ENCODE data around the gene GRK5. TPM values are rescaled to one million over a fixed set of nuclear protein-coding genes. Genes with fewer than 3 reads are reported as not detected.
A peak's percentile ranks its signal among the peaks of the same experiment; 100 is the strongest.

Gene GRK5
- total RNA-seq, 4 donors from 2014 or later = 6.0 to 111 (median 9.5) TPM

DNA sequence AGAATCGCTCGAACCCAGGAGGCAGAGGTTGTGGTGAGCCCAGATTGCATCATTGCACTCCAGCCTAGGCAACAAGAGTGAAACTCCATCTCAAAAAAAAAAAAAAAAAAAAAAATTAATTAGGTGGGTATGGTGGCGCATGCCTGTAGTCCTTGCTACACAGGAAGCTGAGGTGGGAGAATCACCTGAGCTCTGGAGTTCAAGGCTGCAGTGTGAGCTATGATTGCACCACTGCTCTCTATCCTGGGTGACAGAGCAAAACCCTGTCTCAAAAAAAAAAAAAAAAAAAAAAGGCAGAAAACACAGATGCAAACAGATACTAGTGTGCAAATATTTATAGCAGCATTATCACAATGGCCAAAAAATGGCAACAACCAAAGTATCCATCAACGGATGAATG lies 200.7 kb downstream of the GRK5 start:
- no peaks in the 10 kb centered on the region for H3K9me3 ChIP-seq
- no peaks in the 10 kb centered on the region for H3K27me3 ChIP-seq
- 88 to 92% methylated on average over 1 to 4 of the region's 4 CpGs for WGBS, 2 donors (ENCODE audit: low coverage in 1 of 2)
- no peaks in the 10 kb centered on the region for H3K36me3 ChIP-seq
- DNase-seq = no peak
- peak overlapping the region; percentile 60 to 74 (median 68) for H3K27ac ChIP-seq
- H3K4me1 ChIP-seq = peaks cover 3 to 17% (median 11%) of the 10 kb centered on the region in 4 donors
- no peak for TF ChIP-seq POLR2AphosphoS5 (IDR thresholded peaks at IDR 0.05)
- TF ChIP-seq EP300 (IDR thresholded peaks at IDR 0.05; ENCODE audit: low read depth) = no peak
- no peak for TF ChIP-seq POLR2A (IDR thresholded peaks at IDR 0.05)
- TF ChIP-seq, protein P1, sequence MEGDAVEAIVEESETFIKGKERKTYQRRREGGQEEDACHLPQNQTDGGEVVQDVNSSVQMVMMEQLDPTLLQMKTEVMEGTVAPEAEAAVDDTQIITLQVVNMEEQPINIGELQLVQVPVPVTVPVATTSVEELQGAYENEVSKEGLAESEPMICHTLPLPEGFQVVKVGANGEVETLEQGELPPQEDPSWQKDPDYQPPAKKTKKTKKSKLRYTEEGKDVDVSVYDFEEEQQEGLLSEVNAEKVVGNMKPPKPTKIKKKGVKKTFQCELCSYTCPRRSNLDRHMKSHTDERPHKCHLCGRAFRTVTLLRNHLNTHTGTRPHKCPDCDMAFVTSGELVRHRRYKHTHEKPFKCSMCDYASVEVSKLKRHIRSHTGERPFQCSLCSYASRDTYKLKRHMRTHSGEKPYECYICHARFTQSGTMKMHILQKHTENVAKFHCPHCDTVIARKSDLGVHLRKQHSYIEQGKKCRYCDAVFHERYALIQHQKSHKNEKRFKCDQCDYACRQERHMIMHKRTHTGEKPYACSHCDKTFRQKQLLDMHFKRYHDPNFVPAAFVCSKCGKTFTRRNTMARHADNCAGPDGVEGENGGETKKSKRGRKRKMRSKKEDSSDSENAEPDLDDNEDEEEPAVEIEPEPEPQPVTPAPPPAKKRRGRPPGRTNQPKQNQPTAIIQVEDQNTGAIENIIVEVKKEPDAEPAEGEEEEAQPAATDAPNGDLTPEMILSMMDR (IDR thresholded peaks at IDR 0.05) = no peak
- in situ Hi-C loops (cut with MboI; ENCODE audit: low pct_ligation_motif_present in 1 of 4, low pct_unique_long_range_greater_than_20kb in 1 of 4, low sequenced_read_pairs in 3 of 4) = no loop called here
- intact Hi-C loops (cut with DNase I; ENCODE audit: low total_unique reads) = no loop called here
- no peak overlapping the region for H3K4me3 ChIP-seq

DNA sequence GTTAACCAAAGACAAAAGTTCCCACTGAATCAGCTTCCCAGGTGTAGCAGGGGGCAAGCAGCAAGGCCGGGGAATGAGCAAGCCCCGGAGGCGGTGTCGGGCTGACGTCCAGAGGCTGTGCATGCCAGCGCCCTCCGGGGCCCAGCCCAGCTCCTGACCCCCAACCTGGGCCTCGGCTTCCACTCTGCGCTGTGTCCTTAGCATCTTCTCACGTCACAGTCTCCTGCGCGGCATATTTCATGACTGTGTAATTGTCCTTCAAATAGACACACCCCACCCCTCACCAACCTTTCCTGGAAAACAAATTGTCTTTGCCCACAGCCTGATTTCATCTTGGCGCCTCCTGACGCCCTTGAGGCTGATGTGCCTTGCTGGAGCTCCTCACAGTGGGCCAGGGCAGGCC lies 201.6 kb downstream of the GRK5 start:
- in situ Hi-C loops (cut with MboI; ENCODE audit: low pct_ligation_motif_present in 1 of 4, low pct_unique_long_range_greater_than_20kb in 1 of 4, low sequenced_read_pairs in 3 of 4) (no loop called here), intact Hi-C loops (cut with DNase I; ENCODE audit: low total_unique reads) (no loop called here)
- WGBS, 2 donors (ENCODE audit: low coverage in 1 of 2) = 79% methylated on average over 14 of the region's 14 CpGs; no CpG with 5 or more reads in 1 of the 2 donors
- Histone ChIP-seq H3K27me3 (no peaks in the 10 kb centered on the region), H3K4me3 (no peak overlapping the region), H3K36me3 (no peaks in the 10 kb centered on the region), H3K9me3 (no peaks in the 10 kb centered on the region), H3K4me1 (peaks cover 9 to 20% (median 17%) of the 10 kb centered on the region in 4 donors), H3K27ac (peak overlapping the region; percentile 60 to 74 (median 68))
- TF ChIP-seq POLR2AphosphoS5 (IDR thresholded peaks at IDR 0.05) = no peak
- TF ChIP-seq EP300 (IDR thresholded peaks at IDR 0.05; ENCODE audit: low read depth) = no peak
- no peak for TF ChIP-seq POLR2A (IDR thresholded peaks at IDR 0.05)
- TF ChIP-seq, protein P1 (IDR thresholded peaks at IDR 0.05) = no peak
- no peak for DNase-seq

DNA sequence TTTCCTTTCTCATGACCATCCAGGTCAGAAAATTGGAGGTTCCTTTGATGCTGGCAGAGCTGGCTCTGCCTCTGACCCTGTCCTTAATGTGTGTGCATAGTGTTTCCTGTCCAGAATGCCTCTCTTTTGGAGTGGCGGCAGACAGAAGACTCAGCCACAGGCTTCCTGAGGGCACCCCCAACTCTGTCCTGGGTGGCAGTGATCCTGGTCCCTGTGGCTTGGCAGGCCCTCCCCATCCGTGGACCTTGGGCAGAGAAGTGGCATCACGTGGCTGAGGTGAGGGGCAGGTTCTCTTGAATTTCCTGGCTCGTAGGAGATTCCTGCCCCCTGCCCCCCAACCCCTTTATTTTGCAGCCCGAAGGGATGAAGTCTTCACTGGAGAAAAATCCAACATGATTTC lies 202.0 kb downstream of the GRK5 start:
- H3K36me3 ChIP-seq = no peaks in the 10 kb centered on the region
- peak overlapping the region; percentile 60 to 74 (median 68) for H3K27ac ChIP-seq
- intact Hi-C loops (cut with DNase I; ENCODE audit: low total_unique reads) (no loop called here), in situ Hi-C loops (cut with MboI; ENCODE audit: low pct_ligation_motif_present in 1 of 4, low pct_unique_long_range_greater_than_20kb in 1 of 4, low sequenced_read_pairs in 3 of 4) (no loop called here)
- no peak overlapping the region for H3K4me3 ChIP-seq
- H3K9me3 ChIP-seq = no peaks in the 10 kb centered on the region
- DNase-seq = no peak
- peaks cover 9 to 20% (median 17%) of the 10 kb centered on the region in 4 donors for H3K4me1 ChIP-seq
- TF ChIP-seq EP300 (IDR thresholded peaks at IDR 0.05; ENCODE audit: low read depth) = no peak
- no peak for TF ChIP-seq POLR2A (IDR thresholded peaks at IDR 0.05)
- TF ChIP-seq, protein P1 (IDR thresholded peaks at IDR 0.05) = no peak
- no peak for TF ChIP-seq POLR2AphosphoS5 (IDR thresholded peaks at IDR 0.05)
- H3K27me3 ChIP-seq = no peaks in the 10 kb centered on the region
- WGBS, 2 donors (ENCODE audit: low coverage in 1 of 2) = 80% methylated on average over 5 of the region's 5 CpGs; no CpG with 5 or more reads in 1 of the 2 donors

DNA sequence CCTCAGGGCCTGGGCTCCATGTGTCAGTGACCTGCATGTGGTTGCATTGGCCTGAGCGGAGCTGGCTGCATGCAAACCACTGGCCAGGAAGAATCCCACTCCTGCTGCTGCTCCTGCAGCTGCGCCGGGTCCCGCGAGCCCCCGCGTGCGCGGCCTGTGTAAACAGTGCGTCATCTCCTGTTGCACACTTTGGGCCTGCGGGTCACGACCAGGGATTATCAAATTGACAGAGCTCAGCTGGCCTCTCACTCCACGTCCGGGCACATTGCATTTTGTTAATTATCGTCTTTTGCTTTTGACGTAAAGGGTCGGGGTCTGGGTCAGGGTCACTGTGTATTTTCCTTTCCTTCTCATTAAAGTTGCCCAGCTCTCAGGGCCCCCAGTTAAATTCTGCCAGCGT lies 202.5 kb downstream of the GRK5 start:
- Histone ChIP-seq H3K9me3 (no peaks in the 10 kb centered on the region), H3K27me3 (no peaks in the 10 kb centered on the region), H3K4me1 (peaks cover 9 to 20% (median 17%) of the 10 kb centered on the region in 4 donors), H3K27ac (peak overlapping the region; percentile 60 to 75 (median 74)), H3K4me3 (no peak overlapping the region), H3K36me3 (no peaks in the 10 kb centered on the region)
- no peak for TF ChIP-seq POLR2A (IDR thresholded peaks at IDR 0.05)
- TF ChIP-seq, protein P1 (IDR thresholded peaks at IDR 0.05) = no peak
- TF ChIP-seq EP300 (IDR thresholded peaks at IDR 0.05; ENCODE audit: low read depth) = no peak
- TF ChIP-seq POLR2AphosphoS5 (IDR thresholded peaks at IDR 0.05) = peak; percentile 44 to 78 (median 72)
- in situ Hi-C loops (cut with MboI; ENCODE audit: low pct_ligation_motif_present in 1 of 4, low pct_unique_long_range_greater_than_20kb in 1 of 4, low sequenced_read_pairs in 3 of 4) = loop anchor here (10.0 kb wide), 2 partner anchors 205 to 215 kb away; partner anchors contain the start of gene GRK5 (in 1 of the 4)
- WGBS, 2 donors (ENCODE audit: low coverage in 1 of 2) = 82 to 85% methylated on average over 3 to 18 of the region's 18 CpGs
- peak; percentile 55 for DNase-seq
- intact Hi-C loops (cut with DNase I; ENCODE audit: low total_unique reads) = no loop called here
